CD14-positive monocyte (primary cell): ENCODE data around the gene L1TD1. TPM values are rescaled to one million over a fixed set of nuclear protein-coding genes. Genes with fewer than 3 reads are reported as not detected.
"Not testable (repeated sequence)": the region's sequence is repeated elsewhere in the genome, so short reads cannot be mapped to it uniquely, and the experiment has no call there.

Source experiments
- DNase-seq, 3 donors: peaks; one replicate each; pipeline ENCODE4 v3.0.0-alpha.2; 2011 to 2022
- H2AFZ ChIP-seq: 2 replicates; pipeline ENCODE4 v1.6.0; 2012; ENCODE audit warnings: mild to moderate bottlenecking, low read depth, low read length, inconsistent platforms; ENCODE audit not compliant: insufficient read depth, poor library complexity, severe bottlenecking
- H3K27ac ChIP-seq, 2 donors: 1 replicate in 1 of 2; 2 replicates in 1 of 2; pipeline ENCODE4 v1.5.1; 2012 to 2013; ENCODE audit warnings: low read length in 2 of 2, control low read depth in 1 of 2, inconsistent platforms in 1 of 2, low read depth in 1 of 2, mild to moderate bottlenecking in 1 of 2
- H3K27me3 ChIP-seq, 2 donors: one replicate each; pipeline versions ENCODE4 v1.6.0 to v1.6.1; 2011 to 2013; ENCODE audit warnings: low read length in 2 of 2; ENCODE audit not compliant: control insufficient read depth in 2 of 2, insufficient read depth in 2 of 2
- H3K36me3 ChIP-seq, 2 donors: replicated peaks in 1 of 2; 1 replicate in 1 of 2; 2 replicates in 1 of 2; pipeline versions ENCODE4 v1.5.1 to v1.6.1; 2012 to 2013; ENCODE audit warnings: low read length in 2 of 2, control low read depth in 1 of 2, inconsistent platforms in 1 of 2, mild to moderate bottlenecking in 1 of 2; ENCODE audit not compliant: insufficient read depth in 2 of 2, control insufficient read depth in 1 of 2
- H3K4me1 ChIP-seq, 2 donors: 1 replicate in 1 of 2; 2 replicates in 1 of 2; pipeline versions ENCODE4 v1.5.1 to v1.6.1; 2012 to 2013; ENCODE audit warnings: low read length in 2 of 2, control low read depth in 1 of 2, inconsistent platforms in 1 of 2, mild to moderate bottlenecking in 1 of 2, moderate library complexity in 1 of 2; ENCODE audit not compliant: insufficient read depth in 2 of 2, control insufficient read depth in 1 of 2
- H3K4me2 ChIP-seq: replicated peaks from 2 replicates; pipeline ENCODE3; 2012; ENCODE audit warnings: low read length, moderate library complexity, mild to moderate bottlenecking; ENCODE audit not compliant: poor library complexity, severe bottlenecking; ENCODE audit errors: extremely low read depth
- H3K4me3 ChIP-seq, 3 experiments: fragments of 200-600 bp in 1 of 3; sonication (generic) in 1 of 3; replicated peaks in 1 of 3; 1 replicate in 2 of 3; 2 replicates in 1 of 3; pipeline ENCODE4 v1.5.1; 2011 to 2013; ENCODE audit warnings: low read length in 3 of 3, mild to moderate bottlenecking in 3 of 3, control low read depth in 2 of 3, low read depth in 2 of 3, inconsistent platforms in 1 of 3, moderate library complexity in 1 of 3
- H3K79me2 ChIP-seq: 2 replicates; pipeline ENCODE4 v1.6.0; 2012; ENCODE audit warnings: mild to moderate bottlenecking, control low read depth, inconsistent platforms, low read length, moderate library complexity; ENCODE audit not compliant: insufficient read depth
- H3K9ac ChIP-seq: 2 replicates; pipeline ENCODE4 v1.6.0; 2017; ENCODE audit warnings: low read length, mild to moderate bottlenecking; ENCODE audit not compliant: insufficient read depth, poor library complexity, severe bottlenecking
- H3K9me3 ChIP-seq, 2 donors: replicated peaks in 1 of 2; 1 replicate in 1 of 2; 2 replicates in 1 of 2; pipeline versions ENCODE4 v1.5.1 to v1.6.1; 2012 to 2013; ENCODE audit warnings: low read length in 2 of 2, control low read depth in 1 of 2; ENCODE audit not compliant: control insufficient read depth in 1 of 2, insufficient read depth in 1 of 2
- H4K20me1 ChIP-seq: 2 replicates; pipeline ENCODE4 v1.6.0; 2012; ENCODE audit warnings: mild to moderate bottlenecking, low read length, control low read depth, moderate library complexity; ENCODE audit not compliant: insufficient read depth
- H3K27ac Mint-ChIP-seq, 7 donors: one replicate each; pipeline ENCODE4 v1.8.0; 2020; ENCODE audit warnings: mild to moderate bottlenecking in 7 of 7, mixed read lengths in 7 of 7, moderate library complexity in 6 of 7, inconsistent platforms in 2 of 7
- H3K27me3 Mint-ChIP-seq, 3 donors: one replicate each; pipeline ENCODE4 v1.8.0; 2021 to 2022; ENCODE audit warnings: low read depth in 3 of 3, mild to moderate bottlenecking in 3 of 3, mixed read lengths in 3 of 3, moderate library complexity in 3 of 3, inconsistent platforms in 1 of 3
- H3K36me3 Mint-ChIP-seq, 2 donors: one replicate each; pipeline ENCODE4 v1.8.0; 2020; ENCODE audit warnings: mixed read lengths in 2 of 2, inconsistent platforms in 1 of 2, mild to moderate bottlenecking in 1 of 2
- H3K4me1 Mint-ChIP-seq: one replicate; pipeline ENCODE4 v1.8.0; 2020; ENCODE audit warnings: mild to moderate bottlenecking, mixed read lengths
- H3K4me3 Mint-ChIP-seq, 2 donors: one replicate each; pipeline ENCODE4 v1.8.0; 2020; ENCODE audit warnings: mild to moderate bottlenecking in 2 of 2, mixed read lengths in 2 of 2, moderate library complexity in 1 of 2
- H3K9me3 Mint-ChIP-seq, 7 donors: one replicate each; pipeline ENCODE4 v1.8.0; 2020 to 2022; ENCODE audit warnings: mixed read lengths in 7 of 7, mild to moderate bottlenecking in 6 of 7, moderate library complexity in 6 of 7, inconsistent platforms in 2 of 7
- WGBS: methylation state at CpG from one replicate; pipeline ENCODE4 v1.1.5; 2013; ENCODE audit warnings: missing lambda C conversion rate; ENCODE audit not compliant: insufficient coverage; 5-methylcytosine and 5-hydroxymethylcytosine counted together
- intact Hi-C, 2 donors: fragments of 100-400 bp; cut with micrococcal nuclease; formaldehyde crosslinking; loops; one replicate each; pipeline versions ENCODE4 v1.15.0 to v1.15.1; 2023
- polyA plus RNA-seq, 3 donors: library from polyadenylated mRNA; depleted of rRNA in 1 of 3; unstranded in 2 of 3; stranded (reverse) in 1 of 3; fragments of 300-500 nt in 2 of 3; fragments of >200 nt in 1 of 3; fragmentation: Illumina TruSeq in 2 of 3; gene quantifications; 1 replicate in 2 of 3; 2 replicates in 1 of 3; pipeline ENCODE4 v1.2.3, GENCODE V29; 2012 to 2021
- TF ChIP-seq, protein P1 (sequence below): fragments of 200-600 bp; IDR thresholded peaks from one replicate; pipeline ENCODE4 v1.8.0; 2022; ENCODE audit warnings: antibody characterized with exemption, mild to moderate bottlenecking

Gene L1TD1
- polyA plus RNA-seq, 3 donors: 0.09 to 0.22 (median 0.12) TPM

DNA sequence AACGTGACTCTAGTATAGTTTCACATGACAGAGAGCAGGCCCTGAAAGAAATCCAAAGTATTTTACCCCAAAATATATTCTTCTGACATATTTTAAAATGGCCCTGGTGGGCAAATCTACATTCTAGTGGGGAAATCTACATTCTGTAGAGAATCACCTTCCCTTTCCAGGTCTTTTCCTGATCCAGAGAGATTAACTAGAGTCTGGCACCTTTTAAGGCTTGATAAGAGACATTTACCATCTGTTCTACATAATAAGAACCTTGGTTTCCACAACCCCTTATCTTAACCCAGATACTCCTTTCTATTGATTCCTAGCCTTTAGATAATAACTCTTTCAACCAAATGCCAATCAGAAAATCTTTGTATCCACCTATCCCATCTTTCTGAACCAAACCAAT is 17.0 kb upstream of the L1TD1 start:
- Mint-ChIP-seq H3K4me1 (no peaks in the 10 kb centered on the region), H3K4me3 (no peak overlapping the region), H3K36me3 (no peaks in the 10 kb centered on the region), H3K27me3 (peaks cover 0 to 4% (median 0%) of the 10 kb centered on the region in 3 donors), H3K9me3 (peaks cover 0 to 2% (median 0%) of the 10 kb centered on the region in 7 donors), H3K27ac (no peak overlapping the region)
- H4K20me1 ChIP-seq: no peaks in the 10 kb centered on the region
- no peaks in the 10 kb centered on the region for H3K27me3 ChIP-seq
- no peak for DNase-seq
- no peak overlapping the region for H3K4me3 ChIP-seq
- H3K9ac ChIP-seq: no peak overlapping the region
- no peak overlapping the region for H3K4me2 ChIP-seq
- no peaks in the 10 kb centered on the region for H3K79me2 ChIP-seq
- no peaks in the 10 kb centered on the region for H3K9me3 ChIP-seq
- no peaks in the 10 kb centered on the region for H3K36me3 ChIP-seq
- intact Hi-C loops: no loop called here
- H3K4me1 ChIP-seq: no peaks in the 10 kb centered on the region
- TF ChIP-seq, protein P1, sequence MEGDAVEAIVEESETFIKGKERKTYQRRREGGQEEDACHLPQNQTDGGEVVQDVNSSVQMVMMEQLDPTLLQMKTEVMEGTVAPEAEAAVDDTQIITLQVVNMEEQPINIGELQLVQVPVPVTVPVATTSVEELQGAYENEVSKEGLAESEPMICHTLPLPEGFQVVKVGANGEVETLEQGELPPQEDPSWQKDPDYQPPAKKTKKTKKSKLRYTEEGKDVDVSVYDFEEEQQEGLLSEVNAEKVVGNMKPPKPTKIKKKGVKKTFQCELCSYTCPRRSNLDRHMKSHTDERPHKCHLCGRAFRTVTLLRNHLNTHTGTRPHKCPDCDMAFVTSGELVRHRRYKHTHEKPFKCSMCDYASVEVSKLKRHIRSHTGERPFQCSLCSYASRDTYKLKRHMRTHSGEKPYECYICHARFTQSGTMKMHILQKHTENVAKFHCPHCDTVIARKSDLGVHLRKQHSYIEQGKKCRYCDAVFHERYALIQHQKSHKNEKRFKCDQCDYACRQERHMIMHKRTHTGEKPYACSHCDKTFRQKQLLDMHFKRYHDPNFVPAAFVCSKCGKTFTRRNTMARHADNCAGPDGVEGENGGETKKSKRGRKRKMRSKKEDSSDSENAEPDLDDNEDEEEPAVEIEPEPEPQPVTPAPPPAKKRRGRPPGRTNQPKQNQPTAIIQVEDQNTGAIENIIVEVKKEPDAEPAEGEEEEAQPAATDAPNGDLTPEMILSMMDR: no peak
- no peak overlapping the region for H3K27ac ChIP-seq
- H2AFZ ChIP-seq: no peak overlapping the region
- WGBS: no CpG with 5 or more reads among the region's 1 CpG

DNA sequence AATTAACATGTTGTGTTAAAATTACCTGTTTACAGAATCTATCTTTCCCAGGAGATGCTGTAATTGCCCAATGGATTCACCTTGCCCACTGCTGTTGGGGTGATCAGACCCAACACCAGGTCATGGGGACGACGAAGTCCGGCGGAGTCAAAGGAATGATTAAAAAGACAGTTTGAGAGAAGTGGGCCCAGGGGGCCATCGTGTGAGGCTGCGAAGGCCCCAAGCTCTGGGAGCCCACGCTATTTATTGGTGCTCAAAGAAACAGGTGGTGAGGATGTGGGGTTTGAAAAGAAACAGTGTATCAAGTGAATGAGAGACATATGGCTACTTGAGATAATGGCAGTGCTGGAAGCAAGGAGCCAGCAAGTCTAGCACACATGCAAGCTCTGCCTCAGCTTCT is 16.3 kb upstream of the L1TD1 start:
- H3K4me3 Mint-ChIP-seq: no peak overlapping the region
- TF ChIP-seq, protein P1: no peak
- Histone ChIP-seq H3K4me2 (no peak overlapping the region), H3K9me3 (no peaks in the 10 kb centered on the region), H3K79me2 (no peaks in the 10 kb centered on the region), H2AFZ (no peak overlapping the region), H3K27ac (no peak overlapping the region), H3K4me3 (no peak overlapping the region), H3K36me3 (no peaks in the 10 kb centered on the region), H4K20me1 (no peaks in the 10 kb centered on the region), H3K27me3 (no peaks in the 10 kb centered on the region), H3K4me1 (no peaks in the 10 kb centered on the region), H3K9ac (no peak overlapping the region)
- no peaks in the 10 kb centered on the region for H3K36me3 Mint-ChIP-seq
- intact Hi-C loops: no loop called here
- peaks cover 0 to 2% (median 0%) of the 10 kb centered on the region in 7 donors for H3K9me3 Mint-ChIP-seq
- no peak overlapping the region for H3K27ac Mint-ChIP-seq
- DNase-seq: no peak
- peaks cover 0 to 4% (median 0%) of the 10 kb centered on the region in 3 donors for H3K27me3 Mint-ChIP-seq
- H3K4me1 Mint-ChIP-seq: no peaks in the 10 kb centered on the region
- WGBS: 83% methylated on average over 7 of the region's 7 CpGs

DNA sequence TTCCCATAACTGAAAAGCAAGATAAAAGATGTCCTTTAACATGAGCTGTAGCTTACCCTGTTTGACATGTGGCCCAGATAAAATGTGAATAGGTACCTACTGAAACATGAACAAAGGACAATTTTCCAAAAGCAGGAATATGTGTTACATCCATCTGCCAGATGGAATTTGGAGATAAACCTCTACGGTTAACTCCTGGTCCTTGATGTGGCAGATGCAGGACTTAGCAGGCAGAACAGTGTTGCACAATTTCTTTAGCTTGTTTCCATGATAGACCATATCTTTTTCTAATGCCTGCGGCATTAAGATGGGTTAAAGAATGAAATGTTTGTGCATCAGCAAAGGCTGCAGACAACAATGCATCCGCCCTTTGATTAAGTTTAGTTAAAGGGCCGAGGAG is 14.6 kb upstream of the L1TD1 start:
- H3K9ac ChIP-seq, H3K4me1 Mint-ChIP-seq, H4K20me1 ChIP-seq, H3K27me3 Mint-ChIP-seq, H3K36me3 Mint-ChIP-seq, H3K27ac Mint-ChIP-seq, H3K27me3 ChIP-seq, H3K79me2 ChIP-seq, DNase-seq, H3K36me3 ChIP-seq, intact Hi-C loops, H3K4me3 ChIP-seq, H3K4me2 ChIP-seq, H3K9me3 Mint-ChIP-seq, H3K4me1 ChIP-seq, H3K4me3 Mint-ChIP-seq, H3K27ac ChIP-seq, H2AFZ ChIP-seq, H3K9me3 ChIP-seq: not testable (repeated sequence)
- WGBS: 95% methylated on average over 3 of the region's 4 CpGs
